NB4 (cell line): ENCODE measurements around the gene CYLD.

Experiments
- CTCF ChIP-seq: IDR thresholded peaks from one replicate; pipeline ENCODE4 v1.5.1; 2012; ENCODE audit warnings: low read depth, low read length
- MAX ChIP-seq: IDR thresholded peaks from 2 replicates; pipeline ENCODE4 v1.6.1; 2011; ENCODE audit warnings: low read depth, low read length
- POLR2A ChIP-seq: IDR thresholded peaks from 2 replicates; pipeline ENCODE4 v1.6.1; 2011; ENCODE audit warnings: mild to moderate bottlenecking; ENCODE audit not compliant: insufficient read length; ENCODE audit errors: extremely low read depth

GRCh38 chr16:50781518-50781917, 39.6 kb downstream of the CYLD start:
- TF ChIP-seq CTCF (no peak), MAX (no peak), POLR2A (no peak)
